T-helper 2 cell (primary cell): Measurements from ENCODE around the gene DHX58.
A peak's percentile ranks its signal among the peaks of the same experiment; 100 is the strongest.

ENCODE experiments used
- DNase-seq, 5 experiments: peaks; one replicate each; pipeline versions ENCODE4 v3.0.0 to v3.0.0-alpha.2; 2012 to 2022

The DHX58 gene

DNA sequence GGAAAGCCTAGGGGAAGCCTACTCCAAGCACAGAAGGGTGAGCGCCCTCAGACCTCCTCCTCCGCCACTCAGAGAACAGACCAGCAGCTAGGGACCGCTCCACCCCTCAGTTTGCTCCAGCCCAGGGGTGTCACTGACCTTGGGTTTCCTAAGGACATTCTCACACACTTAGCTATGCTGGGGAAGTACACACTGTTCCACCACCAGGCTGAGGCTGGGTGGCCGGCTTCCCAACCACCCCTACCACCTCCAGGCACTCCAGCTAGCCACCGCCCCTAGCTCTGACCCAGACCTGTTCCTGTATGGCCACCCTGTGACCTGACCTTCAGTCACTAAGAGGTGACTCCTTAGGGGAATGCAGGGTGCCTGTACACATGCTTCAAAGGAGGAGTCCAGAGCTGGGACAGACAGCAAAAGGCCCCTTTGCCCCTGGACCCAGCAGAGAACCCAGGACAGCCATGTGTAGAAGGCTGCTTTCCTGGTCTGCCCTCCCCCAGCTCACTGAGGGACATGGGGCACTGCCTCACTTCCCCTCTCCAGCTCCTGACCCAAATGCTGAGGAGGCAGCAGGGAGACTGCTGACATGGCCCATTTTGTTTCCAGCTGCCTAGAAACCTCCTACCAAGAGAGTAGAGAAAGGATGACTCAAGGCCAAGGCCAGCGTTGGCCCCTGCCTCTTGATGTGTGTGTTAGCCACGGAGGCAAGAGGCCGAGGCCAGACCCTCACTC, 16.8 kb upstream of the DHX58 start:
- DNase-seq: no peak

DNA sequence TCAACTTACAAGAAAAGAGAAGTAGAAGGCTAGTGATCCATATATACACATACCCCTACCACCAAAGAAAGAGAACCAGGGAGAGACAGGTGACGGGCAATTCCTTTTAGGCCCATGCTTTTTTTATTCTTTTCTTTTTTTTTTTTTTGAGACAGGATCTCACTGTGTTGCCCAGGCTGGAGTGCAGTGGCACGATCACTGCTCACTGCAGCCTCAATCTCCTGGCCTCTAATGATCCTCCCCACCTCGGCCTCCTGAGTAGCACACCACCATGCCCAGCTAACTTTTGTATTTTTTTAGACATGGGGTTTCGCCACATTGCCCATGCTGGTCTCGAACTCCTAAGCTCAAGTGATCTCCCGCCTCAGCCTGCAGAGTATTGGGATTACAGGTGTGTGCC, 14.9 kb upstream of the DHX58 start:
- no peak for DNase-seq

DNA sequence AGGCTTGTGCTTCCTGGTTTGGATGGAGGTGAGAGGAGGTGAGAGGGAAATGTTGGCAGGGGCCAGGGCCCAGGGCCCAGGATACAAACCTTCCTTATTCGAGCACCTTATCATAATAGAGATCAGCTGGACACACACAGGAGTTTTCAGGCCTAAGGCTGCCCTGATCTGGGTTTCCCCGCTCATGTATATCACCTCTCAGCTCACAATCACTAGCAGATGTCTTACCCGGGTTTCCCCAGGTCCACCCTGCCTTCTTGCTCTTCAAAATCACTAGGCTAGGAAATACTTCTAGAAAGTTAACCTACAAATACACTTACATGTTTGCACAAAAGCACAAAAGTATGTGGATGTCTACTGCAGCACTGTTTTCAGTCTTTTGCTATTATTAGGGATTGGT, 14.3 kb upstream of the DHX58 start:
- DNase-seq: no peak

DNA sequence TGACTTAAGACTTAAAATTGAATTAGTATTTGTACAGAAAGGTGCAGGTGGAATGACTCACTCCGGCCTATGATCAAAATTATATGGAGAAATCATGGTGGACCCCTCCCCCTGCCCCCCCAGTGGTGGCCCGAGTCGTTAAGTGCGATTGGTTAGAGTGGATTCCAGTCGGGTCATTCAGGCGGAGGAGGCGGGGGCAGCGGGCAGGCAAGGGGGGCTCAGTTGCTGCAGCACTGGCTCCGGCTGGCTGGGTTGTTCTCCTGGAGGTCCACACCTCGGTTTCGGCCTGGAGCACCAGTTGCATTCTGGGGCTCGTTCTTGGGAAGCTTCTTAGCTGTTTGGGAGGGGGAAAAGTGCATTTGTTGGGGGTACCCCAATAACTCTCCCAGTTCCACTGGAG, 13.1 kb upstream of the DHX58 start:
- no peak for DNase-seq

DNA sequence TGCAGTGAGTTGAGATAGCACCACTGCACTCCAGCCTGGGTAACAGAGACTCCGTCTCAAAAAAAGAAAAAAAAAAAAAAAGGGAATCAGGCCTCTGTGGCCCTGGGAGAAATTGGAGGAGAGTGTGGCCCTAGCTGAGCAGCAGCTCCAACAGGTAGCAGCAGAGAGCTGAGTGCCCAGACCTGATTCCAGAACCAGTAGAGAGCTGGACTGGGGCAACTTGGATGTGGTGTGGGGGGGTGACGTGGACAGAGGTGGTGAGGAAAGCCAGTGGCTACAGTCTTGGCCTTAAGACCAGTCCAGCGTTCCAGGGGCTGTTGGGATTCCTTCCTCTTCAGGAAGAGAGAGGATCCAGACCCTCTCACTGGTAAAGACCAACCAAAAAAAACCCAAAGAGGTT, 11.7 kb upstream of the DHX58 start:
- DNase-seq: no peak

DNA sequence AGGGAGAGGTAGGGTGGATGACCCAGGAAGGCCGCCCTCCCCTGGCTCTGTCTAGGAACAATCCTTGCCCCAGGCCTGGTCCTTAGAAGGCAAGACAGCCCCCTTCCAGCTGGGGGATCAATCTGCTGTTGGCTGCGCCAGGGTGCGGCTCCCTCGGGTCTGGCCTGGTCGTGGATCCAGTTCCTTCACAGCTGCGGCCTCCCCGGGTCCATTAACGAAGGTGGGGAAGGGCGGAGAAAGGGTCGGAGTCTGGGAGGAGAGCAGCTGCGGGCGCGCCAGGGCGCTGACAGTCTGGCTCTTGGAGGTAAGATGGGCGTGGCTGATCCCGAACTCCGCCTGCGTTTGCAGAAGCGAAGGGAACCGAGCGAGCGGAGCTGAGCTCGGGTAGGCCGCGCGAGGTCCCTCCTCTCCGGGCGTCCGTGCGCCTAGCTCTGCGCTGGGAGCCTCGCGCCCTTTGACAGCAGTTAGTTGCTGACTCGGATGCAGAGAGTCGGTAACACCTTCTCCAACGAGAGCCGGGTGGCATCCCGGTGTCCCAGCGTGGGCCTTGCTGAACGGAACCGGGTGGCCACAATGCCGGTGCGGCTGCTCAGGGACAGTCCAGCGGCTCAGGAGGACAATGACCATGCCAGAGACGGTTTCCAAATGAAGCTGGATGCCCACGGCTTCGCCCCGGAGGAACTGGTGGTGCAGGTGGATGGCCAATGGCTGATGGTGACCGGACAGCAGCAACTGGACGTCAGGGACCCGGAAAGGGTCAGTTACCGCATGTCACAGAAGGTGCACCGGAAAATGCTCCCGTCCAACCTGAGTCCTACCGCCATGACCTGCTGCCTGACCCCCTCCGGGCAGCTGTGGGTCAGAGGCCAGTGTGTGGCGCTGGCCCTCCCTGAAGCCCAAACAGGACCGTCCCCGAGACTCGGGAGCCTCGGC, 10.1 kb upstream of the DHX58 start, which contains the start of gene HSPB9:
TSS of gene HSPB9 (plus strand) at position 434 of the 933 bp plus-strand sequence. CDS start at position 481, 47 bp downstream.
- no peak for DNase-seq

DNA sequence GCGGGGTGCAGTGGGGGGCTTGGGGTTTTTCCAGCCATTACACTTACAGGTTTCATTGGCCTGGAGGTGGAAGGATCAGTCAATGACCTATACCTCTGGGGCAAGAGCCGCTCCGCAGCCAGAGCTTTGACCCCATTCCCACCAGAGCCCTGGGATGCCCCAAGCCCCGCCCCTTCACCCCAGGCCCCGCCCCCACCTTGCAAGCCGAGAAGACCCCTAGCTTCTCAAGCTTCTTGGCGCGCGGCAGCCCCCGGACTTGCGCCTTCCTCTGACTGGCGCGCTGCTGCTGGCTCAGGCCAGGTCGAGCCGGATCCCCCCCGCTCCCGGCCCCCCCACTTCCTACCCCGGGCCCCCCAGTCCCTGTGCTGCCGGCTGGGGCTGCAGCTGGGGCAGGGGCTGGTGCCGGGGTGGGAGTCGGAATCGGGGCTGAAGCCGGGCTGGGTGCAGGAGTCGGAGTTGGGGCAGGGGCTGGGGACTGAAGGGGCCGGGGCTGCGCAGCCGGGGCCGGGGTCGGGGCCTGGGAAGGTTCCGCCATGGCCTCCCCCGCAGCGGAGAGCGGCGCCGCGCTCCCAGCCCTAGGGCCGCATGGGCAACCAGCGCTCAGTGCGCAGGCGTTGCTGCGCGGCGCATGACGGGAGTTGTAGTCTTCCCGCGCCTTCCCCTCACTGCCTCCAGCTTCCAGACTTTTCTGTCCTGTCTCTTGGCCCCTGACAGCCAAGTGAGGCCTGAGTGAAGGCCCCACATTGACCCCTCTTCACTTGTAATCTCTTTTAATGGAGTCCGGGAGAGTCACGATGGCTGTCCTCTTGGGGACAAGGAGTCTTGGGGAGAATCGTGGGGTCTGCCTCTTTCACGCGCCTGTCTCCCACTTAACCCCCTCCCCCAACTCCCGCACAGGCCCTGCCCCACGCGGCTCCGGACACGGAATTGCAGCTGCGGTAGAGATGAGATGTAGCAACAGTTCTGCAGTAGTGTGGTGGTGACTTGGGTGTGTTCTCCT, 8.6 kb upstream of the DHX58 start, which contains the start of gene KAT2A:
TSS of gene KAT2A (minus strand) at position 598 of the 1,000 bp plus-strand sequence. CDS start at position 535, 63 bp downstream.
- peak; percentile 47 to 84 (median 64) for DNase-seq

DNA sequence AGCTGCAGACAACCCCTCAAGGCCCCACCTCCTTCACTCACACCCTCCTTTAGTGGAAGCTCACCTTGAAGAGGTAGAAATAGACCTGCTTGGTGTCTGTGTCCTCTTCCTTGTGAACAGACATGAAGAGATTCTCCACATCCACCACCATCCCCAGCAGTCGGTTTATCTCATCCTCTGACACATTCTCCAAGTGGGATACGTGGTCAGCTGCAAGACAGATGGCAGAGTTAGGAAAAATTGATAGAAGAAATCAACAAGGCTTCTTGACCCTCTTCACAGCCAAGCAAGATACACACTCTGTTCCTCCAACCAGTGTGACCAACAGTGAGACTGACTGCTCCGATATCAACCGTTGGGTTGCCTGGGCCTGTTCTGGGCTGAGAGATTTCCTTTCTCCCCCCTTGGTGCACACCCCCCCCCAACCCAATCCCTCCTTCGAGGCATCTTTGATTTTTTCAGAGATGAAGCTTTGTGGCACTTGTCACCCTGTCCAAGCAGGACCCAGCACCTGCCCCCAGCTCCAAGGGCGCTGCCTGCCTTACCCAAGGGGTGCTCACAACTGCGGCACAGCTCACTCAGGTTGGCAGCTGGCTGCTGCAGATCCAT, 7.8 kb upstream of the DHX58 start:
- no peak for DNase-seq

DNA sequence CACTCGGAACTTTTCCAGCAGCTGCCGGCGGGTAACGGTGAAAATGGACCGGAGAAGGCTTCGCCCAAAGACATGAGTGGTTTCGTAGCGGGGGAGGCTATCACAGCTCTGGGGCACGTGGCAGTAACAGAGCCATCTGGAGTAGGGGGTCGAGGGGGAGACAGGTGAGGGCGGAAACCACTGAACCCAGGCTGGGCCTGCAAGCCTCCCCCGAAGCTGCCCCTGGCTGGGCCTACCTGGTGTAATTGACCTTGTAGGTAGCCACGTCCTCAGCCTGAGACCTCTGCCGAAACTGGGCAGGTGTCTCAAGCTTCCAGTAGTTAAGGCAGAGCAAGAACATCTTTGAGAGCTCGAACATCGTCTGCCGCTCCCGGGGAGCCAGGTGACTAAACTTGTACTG, 6.8 kb upstream of the DHX58 start:
- no peak for DNase-seq

DNA sequence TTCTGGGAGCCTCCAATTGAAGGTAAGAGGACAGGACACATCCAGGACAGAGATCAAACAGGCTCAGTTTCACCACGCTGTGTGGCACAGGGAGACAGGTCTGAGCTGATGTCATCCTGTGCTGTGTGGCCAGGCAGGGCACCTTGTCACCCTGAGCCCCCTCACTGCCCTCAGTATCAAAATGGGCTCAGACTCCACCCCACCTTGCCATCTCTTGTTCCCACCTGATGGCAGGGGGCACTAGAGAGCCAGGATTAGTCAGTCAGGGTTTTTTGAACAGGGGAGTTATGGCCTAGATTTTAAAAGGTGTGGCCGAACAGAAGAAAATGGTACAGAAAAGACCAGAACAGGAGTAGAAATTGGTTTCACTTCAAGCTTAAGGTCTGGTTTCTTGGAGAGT, 6.0 kb upstream of the DHX58 start:
- DNase-seq: peak in 1 of 5 experiments; percentile 58

DNA sequence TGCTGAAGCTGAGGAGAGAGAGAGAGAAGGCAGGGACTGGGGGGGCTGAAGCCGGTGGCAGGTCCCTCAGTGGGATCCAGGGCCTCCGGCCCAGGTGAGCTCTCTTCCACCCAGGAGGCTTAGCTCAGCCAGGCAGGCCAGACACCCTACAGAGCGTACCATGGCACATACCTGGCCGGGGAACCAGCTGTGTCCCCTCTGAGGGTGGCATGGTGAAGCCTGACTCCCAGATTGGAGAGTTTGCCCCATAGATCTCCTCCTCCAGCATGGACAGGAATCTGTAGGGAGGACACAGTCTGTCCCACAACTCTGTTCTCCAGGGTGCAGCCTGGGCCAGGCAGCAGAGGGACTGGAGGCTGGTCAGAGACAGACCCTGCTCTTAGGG, 5.6 kb upstream of the DHX58 start:
- no peak for DNase-seq

DNA sequence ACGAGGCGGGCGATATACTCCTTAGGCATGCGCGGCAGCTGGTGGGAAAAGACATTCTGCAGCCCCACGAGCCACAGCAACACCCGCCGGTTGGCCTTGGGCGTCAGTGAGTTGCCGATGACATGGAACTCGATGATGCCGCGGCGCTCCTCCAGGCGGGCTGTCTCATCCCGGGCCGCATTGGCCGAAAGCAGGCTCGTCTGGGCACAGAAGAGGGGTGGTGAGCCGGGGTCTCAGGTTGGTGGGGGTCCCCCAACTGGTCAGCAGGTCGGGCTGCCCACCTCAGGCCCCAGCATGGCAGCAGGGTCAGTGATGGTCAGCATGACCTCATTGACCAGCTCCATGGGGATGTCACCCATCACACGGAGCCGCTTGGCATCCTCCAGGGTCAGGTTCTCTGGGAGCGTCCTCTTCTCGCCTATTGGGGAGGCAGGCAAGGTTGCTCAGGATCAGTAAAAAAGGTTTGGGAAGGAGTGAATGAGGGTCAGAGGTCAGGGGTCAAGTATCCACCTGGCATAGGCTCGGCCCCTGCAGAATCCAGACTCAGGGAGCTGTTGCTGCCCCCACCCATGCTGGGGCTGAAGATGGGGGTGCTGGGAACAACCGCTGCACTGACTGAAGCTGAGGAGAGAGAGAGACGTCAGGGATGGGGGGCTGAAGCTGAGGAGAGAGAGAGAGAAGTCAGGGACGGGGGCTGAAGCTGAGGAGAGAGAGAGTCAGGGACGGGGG, 5.0 kb upstream of the DHX58 start:
- no peak for DNase-seq

DNA sequence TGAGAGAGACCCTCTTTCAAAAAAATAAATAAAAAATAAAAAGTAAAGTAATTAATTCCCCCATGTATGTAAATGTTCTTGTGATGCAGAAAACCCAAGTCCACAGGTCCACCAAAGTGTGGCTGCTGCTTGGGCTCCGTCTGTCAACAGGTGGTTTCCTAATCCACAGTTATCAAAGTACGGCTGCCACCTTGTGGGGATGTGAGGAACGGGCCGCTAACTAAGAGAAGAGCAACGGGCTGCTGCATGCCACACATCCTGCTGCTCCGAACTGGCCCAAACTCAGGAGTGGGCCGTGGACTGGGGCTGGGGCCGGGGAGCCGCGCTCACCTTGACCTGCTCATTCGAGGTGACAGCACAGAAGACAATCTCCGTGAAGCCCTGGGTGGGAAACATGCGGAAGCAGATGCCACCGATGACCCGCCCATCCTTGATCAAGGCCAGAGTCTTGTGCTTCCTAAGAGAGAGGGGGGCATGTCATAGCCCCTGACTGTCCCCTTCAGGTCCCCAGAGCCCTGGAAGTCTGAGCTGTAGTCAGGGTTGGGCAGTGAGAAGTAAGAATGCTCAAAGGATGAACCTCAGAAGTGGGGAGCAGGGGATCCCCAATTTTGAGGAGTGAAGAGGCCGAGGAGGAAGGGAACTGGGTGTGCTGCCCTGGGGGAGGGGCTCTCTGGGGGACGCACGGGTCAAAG, 4.3 kb upstream of the DHX58 start:
- peak; percentile 51 to 85 (median 73) for DNase-seq

DNA sequence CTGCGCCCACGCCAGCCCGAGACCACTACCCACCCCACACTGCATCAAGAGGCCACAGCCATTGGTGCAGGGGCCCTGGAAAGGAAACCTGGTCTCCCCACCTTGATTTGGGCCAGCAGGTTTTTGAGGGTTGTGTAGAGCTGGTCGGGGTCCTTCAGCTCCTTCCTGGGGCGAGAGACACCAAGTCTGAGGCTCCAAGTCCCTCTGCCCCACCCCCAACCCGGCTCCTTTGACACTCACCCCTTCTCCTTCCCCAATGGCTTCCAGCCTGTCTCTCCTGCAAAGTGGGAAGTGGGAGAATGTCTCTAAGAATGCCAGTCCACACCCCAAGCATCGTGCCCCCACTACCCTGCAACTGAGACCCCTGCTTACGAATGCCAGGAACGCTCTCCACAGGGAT, 1.6 kb upstream of the DHX58 start:
- DNase-seq: no peak

DNA sequence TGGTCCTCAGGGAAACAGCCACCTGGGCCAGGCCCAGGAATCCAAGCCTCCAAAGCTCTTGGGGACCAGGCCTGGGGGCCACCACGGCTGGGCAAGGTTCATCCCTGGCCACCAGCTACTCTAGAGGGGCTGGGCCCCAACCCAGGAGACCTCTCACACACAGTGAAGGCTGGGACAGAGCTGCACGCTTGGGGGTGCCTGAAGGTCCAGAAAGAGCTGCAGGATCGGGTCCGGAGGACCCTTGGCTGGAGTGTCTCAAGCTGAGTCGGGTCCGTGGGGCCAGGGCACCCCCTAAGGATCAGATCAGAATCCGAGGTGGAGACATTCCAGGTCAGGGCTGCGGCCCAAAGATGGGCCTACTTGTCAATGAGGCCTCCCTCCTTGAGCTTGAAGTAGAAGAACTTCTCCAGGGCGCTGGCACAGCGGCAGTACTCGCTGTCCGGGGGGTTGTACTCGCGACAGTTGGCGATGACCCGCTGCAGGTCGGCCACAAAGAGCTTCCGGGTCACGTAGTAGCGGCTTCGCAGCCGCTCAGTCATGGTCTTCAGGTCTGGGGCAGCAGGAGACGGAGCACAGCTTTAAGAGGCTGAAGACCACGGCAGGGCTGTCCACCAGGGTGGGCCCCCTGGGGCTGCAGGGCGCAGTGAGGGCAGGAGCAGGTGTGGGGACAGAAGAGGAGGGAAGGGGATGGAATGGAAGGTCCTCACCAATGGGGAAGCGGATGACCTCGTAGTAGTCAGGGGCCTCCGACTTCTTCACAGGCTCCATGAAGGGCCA, 967 bp upstream of the DHX58 start:
- DNase-seq: no peak

DNA sequence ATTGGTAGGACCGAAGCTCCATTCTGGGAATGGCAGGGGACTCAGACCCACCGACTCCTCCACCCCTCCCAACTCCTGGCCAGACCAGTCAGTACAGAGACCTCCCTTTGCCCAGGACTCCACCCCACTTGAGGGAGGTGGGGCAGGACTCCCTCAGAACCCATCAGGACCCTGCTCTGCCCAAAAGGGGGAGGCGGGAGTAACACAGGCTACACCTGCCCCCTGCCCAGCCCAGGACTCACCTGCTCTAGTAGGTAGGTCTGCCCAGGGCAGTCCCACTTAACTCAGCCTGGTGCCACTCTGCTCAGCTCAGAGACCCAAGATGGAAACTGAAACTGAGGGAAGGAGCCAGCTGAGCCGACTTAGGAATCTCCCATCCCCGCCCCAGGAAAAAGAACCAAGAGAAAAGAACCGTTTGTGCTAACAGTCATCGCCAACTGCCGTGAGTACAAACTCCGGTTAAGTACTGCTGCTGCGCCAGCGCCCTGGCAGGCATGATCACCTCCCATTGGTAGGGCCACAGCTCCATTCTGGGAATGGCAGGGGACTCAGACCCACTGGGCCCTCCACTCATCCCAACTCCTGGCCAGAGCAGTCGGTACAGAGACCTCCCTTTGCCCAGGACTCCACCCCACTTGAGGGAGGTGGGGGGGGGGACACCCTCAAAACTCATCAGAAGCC, 503 bp downstream of the DHX58 start:
- DNase-seq: peak in 2 of 5 experiments; percentile 8 to 48

DNA sequence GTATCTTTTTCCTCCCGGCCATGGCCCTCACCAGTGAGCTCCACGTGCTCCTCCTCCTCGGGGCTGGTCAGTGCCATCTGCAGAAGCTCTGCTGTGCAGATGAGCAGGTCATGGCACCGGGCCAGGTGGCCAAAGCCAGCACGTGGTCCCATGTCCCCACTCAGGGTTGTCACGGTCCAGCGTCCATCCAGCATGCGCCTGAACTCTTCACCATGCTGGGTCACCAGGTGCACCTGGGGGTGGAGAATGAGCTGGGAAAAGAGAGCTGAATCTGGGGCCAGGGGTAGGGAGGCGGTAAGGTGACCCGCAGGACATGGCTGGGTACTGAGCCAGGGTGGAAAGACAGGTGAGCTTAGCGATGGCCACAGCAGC, 1.3 kb downstream of the DHX58 start:
- DNase-seq: no peak

DNA sequence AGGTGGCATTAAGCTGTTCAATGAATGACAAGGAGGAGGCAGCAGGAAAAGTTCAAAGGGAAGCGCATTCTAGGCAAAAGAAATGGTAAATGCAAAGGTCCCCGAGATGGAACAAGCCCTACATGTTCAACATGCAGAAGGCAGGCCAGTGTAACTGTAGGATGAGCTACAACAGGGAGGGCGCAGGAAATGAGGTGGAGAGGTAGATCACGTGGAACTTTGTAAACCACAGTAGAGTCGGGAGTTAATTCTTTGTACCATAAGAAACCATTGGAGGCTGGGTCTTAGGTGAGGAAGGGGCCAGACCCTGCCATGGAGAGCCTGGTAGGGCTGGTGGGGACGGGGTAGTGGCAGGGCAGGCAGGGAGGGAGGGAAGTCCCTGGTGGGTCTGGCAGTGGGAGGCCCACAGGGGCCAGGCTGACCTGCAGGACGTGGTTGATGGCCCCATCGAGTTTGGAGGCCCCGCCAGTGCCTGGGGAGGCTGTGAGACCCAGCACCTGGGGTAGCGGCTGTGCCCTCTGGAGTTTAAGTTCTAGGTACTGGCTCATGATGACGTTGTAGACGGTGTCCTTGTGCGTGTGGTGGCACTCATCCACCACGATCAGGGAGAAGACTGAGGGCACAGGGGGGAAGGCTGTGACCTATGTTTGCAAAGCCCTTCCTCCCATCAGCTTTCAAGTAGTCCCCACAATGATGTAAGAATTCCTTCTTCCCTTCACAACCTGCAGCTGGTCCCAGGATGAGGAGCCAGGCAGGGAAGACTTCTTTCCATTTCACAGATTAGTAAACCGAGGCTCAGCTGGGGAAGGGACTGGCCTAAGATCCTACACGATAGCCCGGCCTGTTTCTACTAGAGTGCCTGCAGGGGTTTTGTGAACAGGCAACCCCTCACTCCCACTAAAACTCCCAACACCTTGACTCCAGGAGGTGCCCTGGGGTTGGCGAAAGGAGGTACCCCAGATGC, 1.9 kb downstream of the DHX58 start:
- DNase-seq: peak in 1 of 5 experiments; percentile 43
